Lower lobe of right lung (tissue), 2 donors: ENCODE data around the gene GIGYF2. TPM values are rescaled to one million over a fixed set of nuclear protein-coding genes. Genes with fewer than 3 reads are reported as not detected.
A peak's percentile ranks its signal among the peaks of the same experiment; 100 is the strongest.

Experiments
- ATAC-seq, 2 donors: fragments of 200-7000 bp; cut with Tn5 transposase; one replicate each; pipeline ENCODE4 v1.9.1; 2020 to 2022; ENCODE audit warnings: mild to moderate bottlenecking in 2 of 2, moderate library complexity in 2 of 2
- DNase-seq: peaks from one replicate; pipeline ENCODE4 v3.0.0-alpha.2; 2020
- H3K27ac ChIP-seq: fragments of 200-600 bp; one replicate; pipeline ENCODE4 v1.8.0; 2022
- H3K27me3 ChIP-seq: fragments of 200-600 bp; one replicate; pipeline ENCODE4 v1.8.0; 2022; ENCODE audit warnings: low read depth
- H3K36me3 ChIP-seq: fragments of 200-600 bp; one replicate; pipeline ENCODE4 v1.8.0; 2022; ENCODE audit warnings: mild to moderate bottlenecking
- H3K4me1 ChIP-seq: fragments of 200-600 bp; one replicate; pipeline ENCODE4 v1.8.0; 2022
- H3K4me3 ChIP-seq: fragments of 200-600 bp; one replicate; pipeline ENCODE4 v1.8.0; 2022; ENCODE audit warnings: mild to moderate bottlenecking
- H3K9me3 ChIP-seq: fragments of 200-600 bp; one replicate; pipeline ENCODE4 v1.8.0; 2022
- CTCF ChIP-seq: fragments of 200-600 bp; IDR thresholded peaks from one replicate; pipeline ENCODE4 v1.8.0; 2022; ENCODE audit warnings: antibody characterized with exemption, mild to moderate bottlenecking
- intact Hi-C: fragments of 100-400 bp; cut with DNase I; formaldehyde crosslinking; loops from one replicate; pipeline ENCODE4 v1.11.0; 2022
- total RNA-seq: library from RNA; stranded (reverse); fragmentation: NEBNext Ultra II Directional; extraction: Animal tissue kit (Norgen Biotek cat#: 25700); gene quantifications from one replicate; pipeline ENCODE4 v1.2.1, GENCODE V29; 2021
- donor health status: DM: no; HTN: yes; CAD: no; lungs with severe emphysema.

The GIGYF2 gene
- total RNA-seq, 1 donor from 2014 or later, result 67.6 TPM

DNA sequence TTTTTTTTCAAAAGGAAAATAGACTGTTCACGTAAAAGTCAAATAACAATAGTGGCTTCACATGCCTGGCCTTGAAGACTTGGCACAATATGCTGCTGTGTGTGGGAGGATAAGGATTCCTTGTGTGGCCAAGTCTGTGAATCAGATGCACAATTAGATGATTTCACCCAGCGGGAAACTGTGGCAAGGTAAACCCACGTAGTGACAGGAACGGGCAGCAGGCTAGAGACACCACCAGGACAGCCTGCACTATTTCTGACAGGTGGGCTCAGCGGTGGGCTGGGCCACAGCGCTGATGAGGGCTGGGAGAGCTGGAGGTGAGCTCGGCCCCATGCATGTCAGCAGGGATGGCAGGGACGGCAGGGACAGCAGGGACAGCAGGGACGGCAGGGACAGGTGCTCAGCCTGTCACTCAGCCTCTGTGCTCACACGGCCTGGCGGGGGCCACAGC lies 194.5 kb downstream of the GIGYF2 start:
- intact Hi-C loops, result no loop called here
- ATAC-seq (no peak), DNase-seq (no peak)
- Histone ChIP-seq H3K27me3 (peaks cover 9% of the 10 kb centered on the region), H3K4me1 (no peaks in the 10 kb centered on the region), H3K36me3 (no peaks in the 10 kb centered on the region), H3K9me3 (no peaks in the 10 kb centered on the region), H3K27ac (no peak overlapping the region), H3K4me3 (no peak overlapping the region)
- TF ChIP-seq CTCF, result no peak

GRCh38 chr2:232892221-232892620 lies 195.1 kb downstream of the GIGYF2 start:
- peaks cover 9% of the 10 kb centered on the region for H3K27me3 ChIP-seq
- no peak overlapping the region for H3K27ac ChIP-seq

DNA sequence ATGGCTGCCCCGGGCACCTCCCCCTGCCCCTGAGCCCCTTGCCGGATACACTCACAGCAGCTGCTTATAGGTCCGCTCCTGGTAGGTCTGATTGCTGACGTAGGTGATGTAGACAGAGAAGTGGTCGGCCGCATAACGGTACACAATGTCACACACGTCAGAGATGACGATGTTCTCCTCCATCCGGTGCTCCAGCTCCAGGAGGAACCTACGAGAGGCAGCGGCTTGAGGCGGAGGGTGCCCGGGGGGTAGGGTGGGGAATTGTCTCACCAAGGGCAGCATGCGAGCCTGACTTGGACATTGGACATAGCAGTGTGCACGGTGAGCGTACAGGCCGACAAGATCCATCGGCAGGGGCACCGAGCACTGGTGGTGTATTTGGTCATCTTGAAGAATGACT lies 195.7 kb downstream of the GIGYF2 start:
- DNase-seq, result peak; percentile 30
- TF ChIP-seq CTCF, result no peak
- no peaks in the 10 kb centered on the region for H3K4me1 ChIP-seq
- H3K36me3 ChIP-seq, result no peaks in the 10 kb centered on the region
- peaks cover 9% of the 10 kb centered on the region for H3K27me3 ChIP-seq
- ATAC-seq, result no peak
- no peak overlapping the region for H3K4me3 ChIP-seq
- H3K27ac ChIP-seq, result no peak overlapping the region
- H3K9me3 ChIP-seq, result no peaks in the 10 kb centered on the region
- intact Hi-C loops, result no loop called here

More at GRCh38 chr2:232892221-232892620, 195.1 kb downstream of the GIGYF2 start:
- ATAC-seq, result no peak
- TF ChIP-seq CTCF, result no peak
- H3K4me3 ChIP-seq, result no peak overlapping the region
- no peaks in the 10 kb centered on the region for H3K9me3 ChIP-seq
- DNase-seq, result no peak
- no peaks in the 10 kb centered on the region for H3K36me3 ChIP-seq
- intact Hi-C loops, result no loop called here
- H3K4me1 ChIP-seq, result no peaks in the 10 kb centered on the region

- Histone ChIP-seq H3K27me3 (peaks cover 9% of the 10 kb centered on the region), H3K9me3 (no peaks in the 10 kb centered on the region), H3K4me1 (no peaks in the 10 kb centered on the region), H3K4me3 (no peak overlapping the region), H3K27ac (no peak overlapping the region), H3K36me3 (no peaks in the 10 kb centered on the region)
- DNase-seq (peak; percentile 32), ATAC-seq (no peak)
- intact Hi-C loops, result no loop called here
- no peak for TF ChIP-seq CTCF
Measured at GRCh38 chr2:232893834-232894233, 196.7 kb downstream of the GIGYF2 start.

- Histone ChIP-seq H3K9me3 (no peaks in the 10 kb centered on the region), H3K27ac (no peak overlapping the region), H3K27me3 (peaks cover 9% of the 10 kb centered on the region), H3K4me1 (no peaks in the 10 kb centered on the region), H3K36me3 (no peaks in the 10 kb centered on the region), H3K4me3 (no peak overlapping the region)
- intact Hi-C loops, result no loop called here
- DNase-seq (no peak), ATAC-seq (no peak)
- TF ChIP-seq CTCF, result no peak
Measured at GRCh38 chr2:232894251-232894650, 197.1 kb downstream of the GIGYF2 start.

DNA sequence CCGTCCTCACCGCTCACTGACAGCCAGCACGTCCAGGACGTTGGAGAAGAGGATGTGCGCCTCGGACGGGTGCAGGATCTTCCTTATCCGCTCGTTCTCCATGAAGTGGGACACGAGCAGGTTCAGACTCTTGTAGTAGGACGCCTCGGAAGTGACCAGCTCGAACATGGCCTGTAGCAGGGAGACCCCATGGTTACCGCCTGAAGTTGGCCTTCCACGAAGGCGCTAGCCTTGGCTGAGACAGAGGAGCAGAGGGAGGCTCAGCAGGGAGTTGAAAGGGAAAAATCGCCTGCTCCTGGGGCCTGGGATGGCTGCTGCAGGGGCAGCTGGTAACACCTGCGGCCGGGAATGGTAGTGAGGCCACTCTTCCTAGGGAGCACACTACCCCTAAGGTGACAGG lies 197.6 kb downstream of the GIGYF2 start:
- Histone ChIP-seq H3K4me3 (no peak overlapping the region), H3K27ac (no peak overlapping the region), H3K36me3 (no peaks in the 10 kb centered on the region), H3K9me3 (no peaks in the 10 kb centered on the region), H3K27me3 (peaks cover 9% of the 10 kb centered on the region), H3K4me1 (no peaks in the 10 kb centered on the region)
- ATAC-seq (no peak), DNase-seq (peak; percentile 34)
- no peak for TF ChIP-seq CTCF
- intact Hi-C loops, result no loop called here
